A673 (cell line): ENCODE data around the gene UMAD1.

Experiments
- EZH2 ChIP-seq: fragments of 200-600 bp; sonication (generic); IDR thresholded peaks from 2 replicates; pipeline ENCODE4 v1.6.1; 2017; ENCODE audit warnings: borderline replicate concordance, low read depth, mild to moderate bottlenecking, mixed read lengths, antibody characterized with exemption, low read length; ENCODE audit not compliant: poor library complexity, severe bottlenecking
- TF ChIP-seq, protein P1 (sequence below): fragments of 300-800, 200-600 bp; sonication (generic); conservative IDR thresholded peaks from 2 replicates; pipeline ENCODE4 v1.5.1; 2017; ENCODE audit warnings: low read depth, mild to moderate bottlenecking, antibody characterized with exemption, low read length, moderate library complexity, mixed read lengths

DNA sequence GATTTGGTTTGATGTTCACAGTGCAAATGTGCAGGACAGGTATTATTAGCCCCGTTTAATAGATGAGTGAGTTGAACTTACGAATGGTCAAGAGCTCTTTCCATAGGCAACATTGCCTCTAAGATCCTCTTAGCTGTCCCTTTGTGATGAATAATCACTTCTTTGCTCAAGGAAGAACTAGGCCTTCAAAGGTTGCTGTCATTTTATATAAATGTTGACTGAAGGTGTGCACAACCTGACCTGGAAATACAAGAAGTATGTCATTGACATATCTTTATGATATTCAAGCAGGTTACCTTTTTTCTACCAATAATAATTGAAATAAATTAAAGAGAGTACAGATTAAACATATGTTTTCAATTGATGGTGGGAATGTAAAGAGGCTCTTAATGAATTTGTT lies 279.5 kb downstream of the UMAD1 start:
- TF ChIP-seq, protein P1, sequence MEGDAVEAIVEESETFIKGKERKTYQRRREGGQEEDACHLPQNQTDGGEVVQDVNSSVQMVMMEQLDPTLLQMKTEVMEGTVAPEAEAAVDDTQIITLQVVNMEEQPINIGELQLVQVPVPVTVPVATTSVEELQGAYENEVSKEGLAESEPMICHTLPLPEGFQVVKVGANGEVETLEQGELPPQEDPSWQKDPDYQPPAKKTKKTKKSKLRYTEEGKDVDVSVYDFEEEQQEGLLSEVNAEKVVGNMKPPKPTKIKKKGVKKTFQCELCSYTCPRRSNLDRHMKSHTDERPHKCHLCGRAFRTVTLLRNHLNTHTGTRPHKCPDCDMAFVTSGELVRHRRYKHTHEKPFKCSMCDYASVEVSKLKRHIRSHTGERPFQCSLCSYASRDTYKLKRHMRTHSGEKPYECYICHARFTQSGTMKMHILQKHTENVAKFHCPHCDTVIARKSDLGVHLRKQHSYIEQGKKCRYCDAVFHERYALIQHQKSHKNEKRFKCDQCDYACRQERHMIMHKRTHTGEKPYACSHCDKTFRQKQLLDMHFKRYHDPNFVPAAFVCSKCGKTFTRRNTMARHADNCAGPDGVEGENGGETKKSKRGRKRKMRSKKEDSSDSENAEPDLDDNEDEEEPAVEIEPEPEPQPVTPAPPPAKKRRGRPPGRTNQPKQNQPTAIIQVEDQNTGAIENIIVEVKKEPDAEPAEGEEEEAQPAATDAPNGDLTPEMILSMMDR: no peak
- no peak for TF ChIP-seq EZH2
